Liver (tissue), 9 donors: ENCODE results near the gene CARM1. TPM values are rescaled to one million over a fixed set of nuclear protein-coding genes. Genes with fewer than 3 reads are reported as not detected.
"Not testable (repeated sequence)": the region's sequence is repeated elsewhere in the genome, so short reads cannot be mapped to it uniquely, and the experiment has no call there.

Experiments
- DNase-seq: peaks from one replicate; pipeline ENCODE4 v3.0.0-alpha.2; 2017; ENCODE audit warnings: low spot score
- H3K27ac ChIP-seq, 2 donors: one replicate each; pipeline ENCODE4 v1.7.0; 2013; ENCODE audit warnings: inconsistent platforms in 2 of 2, low read length in 2 of 2, control low read depth in 1 of 2, low read depth in 1 of 2, mild to moderate bottlenecking in 1 of 2
- H3K27me3 ChIP-seq, 4 donors: one replicate each; pipeline versions ENCODE4 v1.6.1 to v1.7.0; 2013; ENCODE audit warnings: low read length in 3 of 4, inconsistent platforms in 1 of 4, mild to moderate bottlenecking in 1 of 4, moderate library complexity in 1 of 4; ENCODE audit not compliant: control insufficient read depth in 4 of 4, insufficient read depth in 4 of 4
- H3K36me3 ChIP-seq, 4 donors: one replicate each; pipeline versions ENCODE4 v1.6.1 to v1.7.0; 2013; ENCODE audit warnings: low read length in 3 of 4, mild to moderate bottlenecking in 3 of 4, low read depth in 1 of 4, moderate library complexity in 1 of 4; ENCODE audit not compliant: control insufficient read depth in 4 of 4, insufficient read depth in 3 of 4
- H3K4me1 ChIP-seq, 4 donors: one replicate each; pipeline versions ENCODE4 v1.6.1 to v1.7.0; 2013; ENCODE audit warnings: low read length in 3 of 4, mild to moderate bottlenecking in 3 of 4, moderate library complexity in 1 of 4; ENCODE audit not compliant: control insufficient read depth in 4 of 4, insufficient read depth in 4 of 4
- H3K4me3 ChIP-seq, 3 donors: one replicate each; pipeline versions ENCODE4 v1.6.1 to v1.7.0; 2013; ENCODE audit warnings: low read length in 3 of 3, control low read depth in 1 of 3, low read depth in 1 of 3, mild to moderate bottlenecking in 1 of 3
- H3K9ac ChIP-seq, 2 donors: one replicate each; pipeline ENCODE4 v1.7.0; 2013; ENCODE audit warnings: low read length in 2 of 2, mild to moderate bottlenecking in 2 of 2, moderate library complexity in 2 of 2, control low read depth in 1 of 2, low read depth in 1 of 2
- H3K9me3 ChIP-seq, 4 donors: one replicate each; pipeline versions ENCODE4 v1.6.1 to v1.7.0; 2013; ENCODE audit warnings: low read length in 3 of 4; ENCODE audit not compliant: control insufficient read depth in 4 of 4
- ATF3 ChIP-seq: IDR thresholded peaks from 2 replicates; pipeline ENCODE4 v1.6.1; 2016; ENCODE audit warnings: antibody characterized with exemption
- CTCF ChIP-seq: fragments of 150-350 bp; IDR thresholded peaks from 2 replicates; pipeline ENCODE4 v1.5.1; 2017; ENCODE audit warnings: improper control_type of control experiment, low read depth, low read length; ENCODE audit not compliant: missing input control
- EGR1 ChIP-seq, 2 donors: IDR thresholded peaks; 2 replicates each; pipeline ENCODE4 v1.6.1; 2016 to 2018; ENCODE audit warnings: antibody characterized with exemption in 2 of 2, low read depth in 2 of 2
- FOXA1 ChIP-seq: IDR thresholded peaks from 2 replicates; pipeline ENCODE4 v1.6.1; 2016; ENCODE audit warnings: antibody characterized with exemption
- FOXA2 ChIP-seq: IDR thresholded peaks from 2 replicates; pipeline ENCODE4 v1.6.1; 2016; ENCODE audit warnings: antibody characterized with exemption
- GABPA ChIP-seq, 2 donors: IDR thresholded peaks in 1 of 2; conservative IDR thresholded peaks in 1 of 2; 2 replicates each; pipeline ENCODE4 v1.6.1; 2016; ENCODE audit warnings: antibody characterized with exemption in 2 of 2, mild to moderate bottlenecking in 1 of 2, moderate library complexity in 1 of 2
- HNF4A ChIP-seq, 2 donors: conservative IDR thresholded peaks; 2 replicates each; pipeline ENCODE4 v1.6.1; 2016; ENCODE audit warnings: antibody characterized with exemption in 2 of 2, mild to moderate bottlenecking in 2 of 2
- HNF4G ChIP-seq: IDR thresholded peaks from 2 replicates; pipeline ENCODE4 v1.6.1; 2016; ENCODE audit warnings: antibody characterized with exemption
- JUND ChIP-seq, 2 donors: IDR thresholded peaks; 2 replicates each; pipeline ENCODE4 v1.6.1; 2016; ENCODE audit warnings: antibody characterized with exemption in 2 of 2
- MAX ChIP-seq: IDR thresholded peaks from 2 replicates; pipeline ENCODE4 v1.6.1; 2016; ENCODE audit warnings: antibody characterized with exemption
- RAD21 ChIP-seq, 2 donors: IDR thresholded peaks; 2 replicates each; pipeline ENCODE4 v1.6.1; 2016; ENCODE audit warnings: antibody characterized with exemption in 2 of 2, mild to moderate bottlenecking in 2 of 2
- RXRA ChIP-seq, 2 donors: IDR thresholded peaks; 2 replicates each; pipeline ENCODE4 v1.6.1; 2017 to 2018; ENCODE audit warnings: antibody characterized with exemption in 2 of 2, mild to moderate bottlenecking in 1 of 2
- SP1 ChIP-seq: IDR thresholded peaks from 2 replicates; pipeline ENCODE4 v1.6.1; 2018; ENCODE audit warnings: antibody characterized with exemption, mild to moderate bottlenecking
- TAF1 ChIP-seq: conservative IDR thresholded peaks from 2 replicates; pipeline ENCODE4 v1.6.1; 2016; ENCODE audit warnings: antibody characterized with exemption, mild to moderate bottlenecking
- YY1 ChIP-seq: IDR thresholded peaks from 2 replicates; pipeline ENCODE4 v1.6.1; 2016; ENCODE audit warnings: antibody characterized with exemption, mild to moderate bottlenecking
- ZBTB33 ChIP-seq: IDR thresholded peaks from 2 replicates; pipeline ENCODE4 v1.6.1; 2016; ENCODE audit warnings: antibody characterized with exemption
- WGBS: extraction: QIAGEN DNeasy Blood & Tissue Kit; methylation state at CpG from one replicate; pipeline ENCODE4 v1.1.7; 2013; 5-methylcytosine and 5-hydroxymethylcytosine counted together
- polyA plus RNA-seq, 2 donors: library from polyadenylated mRNA; stranded (reverse) in 1 of 2; unstranded in 1 of 2; fragments of 200-250 nt in 1 of 2; fragments of >200 nt in 1 of 2; fragmentation: Nextera tagmentation in 1 of 2; extraction: Ambion mirVana in 1 of 2; gene quantifications; one replicate each; pipeline versions ENCODE4 v1.2.1 to v1.2.3, GENCODE V29; 2013 to 2015
- total RNA-seq, 2 donors: library from RNA; depleted of rRNA; stranded (reverse); fragments of >200 nt; gene quantifications; one replicate each; pipeline ENCODE4 v1.2.3, GENCODE V29; 2014
- donor health status: healthy.
- donor health status: healthy.
- donor health status: healthy.
- donor health status: healthy.
- donor health status: healthy.

Gene CARM1
- total and polyA plus RNA-seq, 4 donors = 5.1 to 18.3 (median 15.1) TPM

GRCh38 chr19:10868872-10869547 lies 2.3 kb upstream of the CARM1 start:
- 91% methylated on average over 10 of the region's 10 CpGs for WGBS
- no peak for DNase-seq

GRCh38 chr19:10869872-10870311 lies 1.5 kb upstream of the CARM1 start:
- H3K36me3 ChIP-seq, H3K27ac ChIP-seq, H3K27me3 ChIP-seq, H3K9me3 ChIP-seq, H3K9ac ChIP-seq, DNase-seq, H3K4me3 ChIP-seq: not testable (repeated sequence)
- H3K4me1 ChIP-seq = peaks cover 7 to 12% (median 8%) of the 10 kb centered on the region in 4 donors
- 96% methylated on average over 11 of the region's 11 CpGs for WGBS

More at GRCh38 chr19:10868872-10869547, 2.3 kb upstream of the CARM1 start:
- Histone ChIP-seq H3K9me3 (no peaks in the 10 kb centered on the region), H3K36me3 (no peaks in the 10 kb centered on the region), H3K9ac (no peak overlapping the region), H3K4me3 (no peak overlapping the region), H3K27me3 (no peaks in the 10 kb centered on the region), H3K27ac (no peak overlapping the region), H3K4me1 (peaks cover 7 to 17% (median 8%) of the 10 kb centered on the region in 4 donors)
- TF ChIP-seq HNF4A (conservative IDR thresholded peaks at IDR 0.05) (no peak), JUND (IDR thresholded peaks at IDR 0.05) (no peak), FOXA2 (no peak), RAD21 (IDR thresholded peaks at IDR 0.05) (no peak), HNF4G (no peak), GABPA (IDR thresholded peaks at IDR 0.05 in 1 of 2, conservative IDR thresholded peaks at IDR 0.05 in 1 of 2) (no peak), CTCF (no peak), SP1 (no peak), YY1 (no peak), RXRA (IDR thresholded peaks at IDR 0.05) (no peak), FOXA1 (no peak), ZBTB33 (no peak), ATF3 (no peak), EGR1 (IDR thresholded peaks at IDR 0.05; ENCODE audit: low read depth in 2 of 2) (no peak), TAF1 (no peak), MAX (no peak)
